ENCODE measurements around the gene TRIM6.
"Not testable (repeated sequence)": the region's sequence is repeated elsewhere in the genome, so short reads cannot be mapped to it uniquely, and the experiment has no call there.

- not testable (repeated sequence) for TF ChIP-seq CTCF, EZH2, EZH2phosphoT487 (IDR thresholded peaks at IDR 0.05)
Observed at GRCh38 chr11:5656956-5657355, 60.5 kb downstream of the TRIM6 start.
